HCT116 (cell line): ENCODE data around the gene RPP25.

Source experiments
- CEBPB ChIP-seq: IDR thresholded peaks from 2 replicates; pipeline ENCODE4 v1.6.1; 2012; ENCODE audit warnings: low read depth
- EZH2 ChIP-seq: fragments of 200-600 bp; sonication (generic); IDR thresholded peaks from 2 replicates; pipeline ENCODE4 v1.6.1; 2017; ENCODE audit warnings: antibody characterized with exemption, mixed run types
- EZH2phosphoT487 ChIP-seq: fragments of 200-600 bp; IDR thresholded peaks from 2 replicates; pipeline ENCODE4 v1.6.1; 2018; ENCODE audit warnings: antibody characterized with exemption, borderline replicate concordance
- JUND ChIP-seq: IDR thresholded peaks from 2 replicates; pipeline ENCODE4 v1.6.1; 2012
- POLR2A ChIP-seq: IDR thresholded peaks from 2 replicates; pipeline ENCODE4 v1.7.0; 2011; ENCODE audit warnings: borderline replicate concordance; ENCODE audit not compliant: insufficient read depth, insufficient read length; ENCODE audit errors: extremely low read depth
- POLR2AphosphoS5 ChIP-seq: IDR thresholded peaks from 2 replicates; pipeline ENCODE4 v1.6.1; 2011; ENCODE audit warnings: mild to moderate bottlenecking, low read depth, low read length, moderate library complexity
- RAD21 ChIP-seq: IDR thresholded peaks from 2 replicates; pipeline ENCODE4 v1.6.1; 2012; ENCODE audit warnings: low read depth, mild to moderate bottlenecking
- ZNF274 ChIP-seq: fragments of 200-500 bp; sonication (Bioruptor generic); IDR thresholded peaks from 2 replicates; pipeline ENCODE4 v1.6.1; 2014; ENCODE audit warnings: mild to moderate bottlenecking, low read depth, low read length, inconsistent platforms
- TF ChIP-seq, protein P1 (sequence below), 3 experiments: fragments of 200-600 bp in 1 of 3; sonication (generic) in 1 of 3; IDR thresholded peaks in 2 of 3; conservative IDR thresholded peaks in 1 of 3; 2 replicates each; pipeline ENCODE4 v1.5.1; 2012 to 2017; ENCODE audit warnings: low read depth in 2 of 3, low read length in 2 of 3, antibody characterized with exemption in 1 of 3, borderline replicate concordance in 1 of 3, control low read depth in 1 of 3, mild to moderate bottlenecking in 1 of 3, mixed read lengths in 1 of 3, mixed run types in 1 of 3, moderate library complexity in 1 of 3; ENCODE audit not compliant: insufficient read depth in 1 of 3
- TF ChIP-seq, protein P2 (sequence below): IDR thresholded peaks from 2 replicates; pipeline ENCODE4 v1.6.1; 2012; ENCODE audit warnings: low read depth
- TF ChIP-seq, protein P3 (sequence below): IDR thresholded peaks from 2 replicates; pipeline ENCODE4 v1.6.1; 2012

DNA sequence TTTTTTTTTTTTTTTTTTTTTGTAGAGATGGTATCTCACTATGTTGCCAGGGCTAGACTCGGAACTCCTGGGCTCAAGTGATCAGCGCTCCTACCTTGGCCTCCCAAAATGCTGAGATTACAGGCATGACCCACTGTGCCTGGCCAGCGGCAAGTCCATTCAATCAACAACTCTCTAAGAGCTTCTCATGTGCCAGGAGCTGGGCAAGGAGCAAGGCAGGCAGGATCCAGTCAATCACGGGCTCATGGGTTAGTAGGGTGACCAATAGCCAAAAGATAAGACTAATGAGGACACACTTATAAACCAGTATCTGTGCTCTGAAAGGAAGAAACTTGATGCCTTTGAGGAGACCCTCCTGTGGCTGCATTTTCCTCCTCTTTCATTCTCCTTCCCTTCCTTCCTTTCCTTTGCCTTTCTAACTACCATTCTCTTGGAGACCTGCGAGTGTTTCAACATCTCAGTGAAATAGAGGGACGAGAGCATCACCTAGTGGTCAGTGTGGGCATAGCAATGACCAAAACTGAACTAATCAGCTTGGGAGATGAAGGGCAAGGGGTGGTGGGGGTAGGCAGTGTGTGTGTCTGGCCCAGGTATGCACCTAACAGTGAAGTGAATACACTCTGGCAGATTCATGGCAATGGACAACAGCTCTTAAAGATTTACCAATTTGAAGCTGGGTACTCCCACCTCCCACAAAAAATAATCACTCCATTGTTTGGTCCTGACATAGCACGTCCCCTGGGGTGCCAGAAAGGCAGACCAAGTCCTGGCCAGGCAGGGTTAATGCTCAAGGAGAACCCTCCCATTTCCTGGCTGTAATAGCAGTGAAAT is 6.3 kb downstream of the RPP25 start:
- TF ChIP-seq, protein P1, sequence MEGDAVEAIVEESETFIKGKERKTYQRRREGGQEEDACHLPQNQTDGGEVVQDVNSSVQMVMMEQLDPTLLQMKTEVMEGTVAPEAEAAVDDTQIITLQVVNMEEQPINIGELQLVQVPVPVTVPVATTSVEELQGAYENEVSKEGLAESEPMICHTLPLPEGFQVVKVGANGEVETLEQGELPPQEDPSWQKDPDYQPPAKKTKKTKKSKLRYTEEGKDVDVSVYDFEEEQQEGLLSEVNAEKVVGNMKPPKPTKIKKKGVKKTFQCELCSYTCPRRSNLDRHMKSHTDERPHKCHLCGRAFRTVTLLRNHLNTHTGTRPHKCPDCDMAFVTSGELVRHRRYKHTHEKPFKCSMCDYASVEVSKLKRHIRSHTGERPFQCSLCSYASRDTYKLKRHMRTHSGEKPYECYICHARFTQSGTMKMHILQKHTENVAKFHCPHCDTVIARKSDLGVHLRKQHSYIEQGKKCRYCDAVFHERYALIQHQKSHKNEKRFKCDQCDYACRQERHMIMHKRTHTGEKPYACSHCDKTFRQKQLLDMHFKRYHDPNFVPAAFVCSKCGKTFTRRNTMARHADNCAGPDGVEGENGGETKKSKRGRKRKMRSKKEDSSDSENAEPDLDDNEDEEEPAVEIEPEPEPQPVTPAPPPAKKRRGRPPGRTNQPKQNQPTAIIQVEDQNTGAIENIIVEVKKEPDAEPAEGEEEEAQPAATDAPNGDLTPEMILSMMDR (IDR thresholded peaks at IDR 0.05 in 2 of 3, conservative IDR thresholded peaks at IDR 0.05 in 1 of 3; ENCODE audit: borderline replicate concordance in 1 of 3, insufficient read depth in 1 of 3, low read depth in 2 of 3, low read length in 2 of 3) = peak in 2 of 3 experiments; percentile 98 to 100; a peak in 4 of 6 replicates
- TF ChIP-seq CEBPB (no peak), RAD21 (no peak), POLR2A (no peak), EZH2 (no peak), ZNF274 (no peak), POLR2AphosphoS5 (no peak), JUND (no peak), EZH2phosphoT487 (no peak)
- TF ChIP-seq, protein P2, sequence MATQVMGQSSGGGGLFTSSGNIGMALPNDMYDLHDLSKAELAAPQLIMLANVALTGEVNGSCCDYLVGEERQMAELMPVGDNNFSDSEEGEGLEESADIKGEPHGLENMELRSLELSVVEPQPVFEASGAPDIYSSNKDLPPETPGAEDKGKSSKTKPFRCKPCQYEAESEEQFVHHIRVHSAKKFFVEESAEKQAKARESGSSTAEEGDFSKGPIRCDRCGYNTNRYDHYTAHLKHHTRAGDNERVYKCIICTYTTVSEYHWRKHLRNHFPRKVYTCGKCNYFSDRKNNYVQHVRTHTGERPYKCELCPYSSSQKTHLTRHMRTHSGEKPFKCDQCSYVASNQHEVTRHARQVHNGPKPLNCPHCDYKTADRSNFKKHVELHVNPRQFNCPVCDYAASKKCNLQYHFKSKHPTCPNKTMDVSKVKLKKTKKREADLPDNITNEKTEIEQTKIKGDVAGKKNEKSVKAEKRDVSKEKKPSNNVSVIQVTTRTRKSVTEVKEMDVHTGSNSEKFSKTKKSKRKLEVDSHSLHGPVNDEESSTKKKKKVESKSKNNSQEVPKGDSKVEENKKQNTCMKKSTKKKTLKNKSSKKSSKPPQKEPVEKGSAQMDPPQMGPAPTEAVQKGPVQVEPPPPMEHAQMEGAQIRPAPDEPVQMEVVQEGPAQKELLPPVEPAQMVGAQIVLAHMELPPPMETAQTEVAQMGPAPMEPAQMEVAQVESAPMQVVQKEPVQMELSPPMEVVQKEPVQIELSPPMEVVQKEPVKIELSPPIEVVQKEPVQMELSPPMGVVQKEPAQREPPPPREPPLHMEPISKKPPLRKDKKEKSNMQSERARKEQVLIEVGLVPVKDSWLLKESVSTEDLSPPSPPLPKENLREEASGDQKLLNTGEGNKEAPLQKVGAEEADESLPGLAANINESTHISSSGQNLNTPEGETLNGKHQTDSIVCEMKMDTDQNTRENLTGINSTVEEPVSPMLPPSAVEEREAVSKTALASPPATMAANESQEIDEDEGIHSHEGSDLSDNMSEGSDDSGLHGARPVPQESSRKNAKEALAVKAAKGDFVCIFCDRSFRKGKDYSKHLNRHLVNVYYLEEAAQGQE = no peak
- TF ChIP-seq, protein P3, sequence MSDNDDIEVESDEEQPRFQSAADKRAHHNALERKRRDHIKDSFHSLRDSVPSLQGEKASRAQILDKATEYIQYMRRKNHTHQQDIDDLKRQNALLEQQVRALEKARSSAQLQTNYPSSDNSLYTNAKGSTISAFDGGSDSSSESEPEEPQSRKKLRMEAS = no peak
